DND-41 (cell line): ENCODE results near the gene RNF148.

Source experiments
- EZH2 ChIP-seq: IDR thresholded peaks from 3 replicates; pipeline ENCODE4 v1.6.1; 2012; ENCODE audit warnings: borderline replicate concordance, low read depth, mild to moderate bottlenecking, moderate library complexity, low read length, inconsistent platforms; ENCODE audit not compliant: severe bottlenecking
- TF ChIP-seq, protein P1 (sequence below): IDR thresholded peaks from 2 replicates; pipeline ENCODE4 v1.5.1; 2012; ENCODE audit warnings: borderline replicate concordance, low read length, moderate library complexity, mild to moderate bottlenecking; ENCODE audit not compliant: poor library complexity, severe bottlenecking; ENCODE audit errors: extremely low read depth

DNA sequence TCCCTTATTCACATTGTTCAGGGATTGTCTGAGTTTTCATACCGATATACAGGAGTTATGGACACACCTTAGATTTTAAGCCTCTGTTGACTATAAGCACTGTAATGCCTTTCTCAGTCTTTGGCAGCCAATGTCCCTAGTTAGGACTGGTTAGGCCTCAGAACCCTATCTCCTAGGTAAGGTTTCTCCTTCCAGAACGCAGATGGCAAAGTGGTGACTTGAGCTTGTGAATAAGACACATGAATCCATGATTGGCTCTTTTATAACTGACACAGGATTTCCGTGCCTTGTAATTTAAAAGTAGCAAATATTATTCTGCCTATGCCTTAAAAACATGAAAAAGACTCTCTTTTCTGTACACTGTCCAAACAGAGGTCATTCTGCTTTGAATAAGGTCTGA lies 12.5 kb upstream of the RNF148 start:
- TF ChIP-seq, protein P1, sequence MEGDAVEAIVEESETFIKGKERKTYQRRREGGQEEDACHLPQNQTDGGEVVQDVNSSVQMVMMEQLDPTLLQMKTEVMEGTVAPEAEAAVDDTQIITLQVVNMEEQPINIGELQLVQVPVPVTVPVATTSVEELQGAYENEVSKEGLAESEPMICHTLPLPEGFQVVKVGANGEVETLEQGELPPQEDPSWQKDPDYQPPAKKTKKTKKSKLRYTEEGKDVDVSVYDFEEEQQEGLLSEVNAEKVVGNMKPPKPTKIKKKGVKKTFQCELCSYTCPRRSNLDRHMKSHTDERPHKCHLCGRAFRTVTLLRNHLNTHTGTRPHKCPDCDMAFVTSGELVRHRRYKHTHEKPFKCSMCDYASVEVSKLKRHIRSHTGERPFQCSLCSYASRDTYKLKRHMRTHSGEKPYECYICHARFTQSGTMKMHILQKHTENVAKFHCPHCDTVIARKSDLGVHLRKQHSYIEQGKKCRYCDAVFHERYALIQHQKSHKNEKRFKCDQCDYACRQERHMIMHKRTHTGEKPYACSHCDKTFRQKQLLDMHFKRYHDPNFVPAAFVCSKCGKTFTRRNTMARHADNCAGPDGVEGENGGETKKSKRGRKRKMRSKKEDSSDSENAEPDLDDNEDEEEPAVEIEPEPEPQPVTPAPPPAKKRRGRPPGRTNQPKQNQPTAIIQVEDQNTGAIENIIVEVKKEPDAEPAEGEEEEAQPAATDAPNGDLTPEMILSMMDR = no peak
- no peak for TF ChIP-seq EZH2
